ENCODE results near the gene ZMPSTE24. TPM values are rescaled to one million over a fixed set of nuclear protein-coding genes. Genes with fewer than 3 reads are reported as not detected.
"Not testable (repeated sequence)": the region's sequence is repeated elsewhere in the genome, so short reads cannot be mapped to it uniquely, and the experiment has no call there.

ZMPSTE24 gene
- 27.2 to 29.0 TPM (median 28.4 TPM) in 3 replicates for total RNA-seq

GRCh38 chr1:40257688-40258444, at the start of gene ZMPSTE24:
ZMPSTE24 (plus strand) TSS chr1:40258236; CDS start chr1:40258272, 36 bp downstream.
- Mint-ChIP-seq H3K27me3 (ENCODE audit: low read depth) (no peaks in the 10 kb centered on the region), H3K9me3 (no peaks in the 10 kb centered on the region), H3K4me3 (peak within 1 kb of the TSS; percentile 93), H3K36me3 (peaks cover 11% of the 10 kb centered on the region), H3K27ac (peak within 1 kb of the TSS; percentile 100), H3K4me1 (peaks cover 19% of the 10 kb centered on the region)
- DNase-seq (ENCODE audit: low spot score in 2 of 2, unreplicated experiment in 2 of 2), result peak; percentile 89 to 96
- no peak for TF ChIP-seq CTCF (IDR thresholded peaks at IDR 0.05; ENCODE audit: unreplicated experiment)

- no peaks in the 10 kb centered on the region for H3K27me3 Mint-ChIP-seq (ENCODE audit: low read depth)
- peaks cover 26% of the 10 kb centered on the region for H3K36me3 Mint-ChIP-seq
- DNase-seq (ENCODE audit: low spot score in 2 of 2, unreplicated experiment in 2 of 2), result no peak
- no peak for TF ChIP-seq CTCF (IDR thresholded peaks at IDR 0.05; ENCODE audit: unreplicated experiment)
- H3K4me3 Mint-ChIP-seq, result no peak overlapping the region
- H3K27ac Mint-ChIP-seq, result peak overlapping the region; percentile 0
- no peaks in the 10 kb centered on the region for H3K9me3 Mint-ChIP-seq
- H3K4me1 Mint-ChIP-seq, result peaks cover 6% of the 10 kb centered on the region
These were observed 47.4 kb upstream of the ZMPSTE24 start for GRCh38 chr1:40210511-40211204.

- Mint-ChIP-seq H3K9me3 (no peaks in the 10 kb centered on the region), H3K27ac (no peak overlapping the region), H3K36me3 (peaks cover 16% of the 10 kb centered on the region), H3K4me3 (no peak overlapping the region), H3K27me3 (ENCODE audit: low read depth) (no peaks in the 10 kb centered on the region), H3K4me1 (no peaks in the 10 kb centered on the region)
- DNase-seq (ENCODE audit: low spot score in 2 of 2, unreplicated experiment in 2 of 2), result no peak
- TF ChIP-seq CTCF (IDR thresholded peaks at IDR 0.05; ENCODE audit: unreplicated experiment), result no peak
These were observed 39.7 kb upstream of the ZMPSTE24 start for GRCh38 chr1:40218333-40218732.

- H3K27ac Mint-ChIP-seq; H3K4me3 Mint-ChIP-seq; H3K4me1 Mint-ChIP-seq; H3K9me3 Mint-ChIP-seq; DNase-seq (ENCODE audit: low spot score in 2 of 2, unreplicated experiment in 2 of 2); H3K27me3 Mint-ChIP-seq (ENCODE audit: low read depth): not testable (repeated sequence)
- H3K36me3 Mint-ChIP-seq, result peaks cover 12% of the 10 kb centered on the region
These were observed 36.5 kb upstream of the ZMPSTE24 start for GRCh38 chr1:40221471-40221905.

DNA sequence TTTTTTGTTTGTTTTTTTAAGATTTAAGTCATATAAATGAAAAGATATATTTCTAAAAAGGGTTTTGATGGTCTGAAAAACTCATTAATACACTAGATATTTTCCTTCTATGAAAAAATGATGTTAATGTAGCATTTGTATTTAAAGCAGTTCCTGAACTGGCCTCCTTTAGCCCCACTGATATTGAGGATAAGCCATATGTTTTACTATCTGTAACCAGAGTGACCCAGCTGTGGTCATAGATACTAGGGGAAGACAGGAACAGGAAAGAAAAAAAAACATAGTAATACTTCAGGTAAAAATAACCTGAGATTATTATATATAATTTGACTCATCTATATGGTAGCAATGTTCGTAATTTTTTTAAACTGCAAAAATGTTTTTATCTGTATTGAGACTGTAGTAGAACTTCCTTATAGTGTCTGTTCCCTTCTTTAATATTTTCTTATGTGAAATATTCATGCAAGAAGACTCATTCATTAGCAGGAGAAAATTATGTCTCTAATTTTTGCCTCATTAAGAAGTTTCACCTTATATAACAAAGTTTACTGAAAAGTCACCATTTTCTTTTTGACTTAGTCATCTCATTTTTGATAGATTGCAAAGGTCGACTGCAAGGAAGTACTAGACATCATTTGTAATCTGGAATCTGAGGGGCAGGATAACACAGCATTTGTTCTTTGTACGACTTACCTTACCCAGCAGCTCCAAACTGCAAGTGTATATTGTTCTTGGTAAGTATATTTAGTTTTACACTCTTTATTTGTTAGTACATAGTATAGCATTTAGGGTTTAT, 35.9 kb upstream of the ZMPSTE24 start:
- Mint-ChIP-seq H3K36me3 (peaks cover 12% of the 10 kb centered on the region), H3K4me1 (no peaks in the 10 kb centered on the region), H3K9me3 (no peaks in the 10 kb centered on the region), H3K27me3 (ENCODE audit: low read depth) (no peaks in the 10 kb centered on the region), H3K27ac (no peak overlapping the region), H3K4me3 (no peak overlapping the region)
- DNase-seq (ENCODE audit: low spot score in 2 of 2, unreplicated experiment in 2 of 2), result no peak
- no peak for TF ChIP-seq CTCF (IDR thresholded peaks at IDR 0.05; ENCODE audit: unreplicated experiment)

All from mesothelial cell of epicardium (in vitro differentiated cells).